Head of caudate nucleus (tissue), 42 donors: ENCODE results near the gene PSAP.

Source experiments
- DNase-seq, 42 donors: peaks; one replicate each; pipeline versions ENCODE4 v3.0.0 to v3.0.0-alpha.2; 2020 to 2021; ENCODE audit warnings: mixed read lengths in 7 of 42
- intact Hi-C: fragments of 100-400 bp; cut with DNase I; formaldehyde crosslinking; loops from one replicate; pipeline ENCODE4 v1.15.0; 2022

PSAP gene

DNA sequence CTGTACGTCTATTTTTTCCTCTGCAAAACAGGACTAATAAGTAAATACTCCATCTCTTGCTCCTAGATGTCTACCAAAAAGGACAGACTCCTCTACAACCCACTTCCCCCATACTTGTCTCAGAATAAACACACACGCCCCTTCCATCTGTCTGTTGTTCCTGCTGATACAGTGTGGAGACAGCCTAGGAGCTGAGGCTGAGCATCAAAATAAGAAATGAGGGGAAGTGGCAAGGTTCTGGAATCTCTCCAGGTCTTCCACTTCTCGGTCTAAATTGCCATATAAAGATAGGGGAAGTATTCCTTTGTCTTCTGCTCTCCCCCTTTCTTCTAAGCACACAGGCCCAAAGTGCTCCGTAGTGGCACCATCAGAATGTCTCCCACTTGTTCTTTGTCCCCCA lies 47.0 kb downstream of the PSAP start:
- intact Hi-C loops: no loop called here
- peak in 4 of 42 donors; percentile 9 to 49 (median 16) for DNase-seq

GRCh38 chr10:71802715-71803488 lies 48.1 kb downstream of the PSAP start:
- DNase-seq: no peak
- intact Hi-C loops: no loop called here

DNA sequence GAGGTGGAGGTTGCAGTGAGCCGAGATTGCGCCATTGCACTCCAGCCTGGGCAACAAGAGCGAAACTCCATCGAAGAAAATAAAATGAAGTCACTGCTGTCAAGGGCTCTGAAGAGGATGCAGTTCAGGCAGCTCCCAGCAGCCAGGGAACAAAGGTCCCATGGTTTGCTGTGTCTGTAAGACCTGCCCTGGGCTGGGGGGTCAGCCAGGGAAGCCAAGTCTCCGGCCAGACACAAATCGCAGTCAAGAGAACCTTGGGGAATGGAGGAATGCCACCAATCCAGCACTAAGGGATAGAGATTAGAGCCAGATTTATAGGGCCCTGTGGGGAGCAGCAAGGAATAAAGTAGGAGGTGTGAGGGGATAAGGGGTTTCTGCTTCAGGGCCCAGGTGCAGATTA lies 48.8 kb downstream of the PSAP start:
- intact Hi-C loops: no loop called here
- DNase-seq: no peak

DNA sequence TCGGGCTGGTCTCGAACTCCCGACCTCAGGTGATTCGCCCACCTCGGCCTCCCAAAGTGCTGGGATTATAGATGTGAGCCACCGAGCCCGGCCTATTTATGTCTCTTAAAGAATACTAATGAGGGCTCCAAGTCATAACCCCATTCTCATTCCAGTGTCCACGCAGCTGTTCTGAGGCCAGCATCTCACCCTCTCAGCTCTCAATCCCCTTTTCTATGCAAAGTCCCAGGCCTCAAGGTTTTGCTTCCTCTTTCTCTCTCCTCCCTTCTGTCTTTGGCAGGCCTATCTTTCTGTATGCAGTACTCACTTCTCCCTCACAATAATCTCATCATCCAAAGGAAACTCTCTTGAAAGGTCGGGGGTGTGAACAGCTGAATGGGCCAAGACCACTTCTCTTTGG lies 49.7 kb downstream of the PSAP start:
- intact Hi-C loops: no loop called here
- peak in 1 of 42 donors; percentile 10 for DNase-seq

DNA sequence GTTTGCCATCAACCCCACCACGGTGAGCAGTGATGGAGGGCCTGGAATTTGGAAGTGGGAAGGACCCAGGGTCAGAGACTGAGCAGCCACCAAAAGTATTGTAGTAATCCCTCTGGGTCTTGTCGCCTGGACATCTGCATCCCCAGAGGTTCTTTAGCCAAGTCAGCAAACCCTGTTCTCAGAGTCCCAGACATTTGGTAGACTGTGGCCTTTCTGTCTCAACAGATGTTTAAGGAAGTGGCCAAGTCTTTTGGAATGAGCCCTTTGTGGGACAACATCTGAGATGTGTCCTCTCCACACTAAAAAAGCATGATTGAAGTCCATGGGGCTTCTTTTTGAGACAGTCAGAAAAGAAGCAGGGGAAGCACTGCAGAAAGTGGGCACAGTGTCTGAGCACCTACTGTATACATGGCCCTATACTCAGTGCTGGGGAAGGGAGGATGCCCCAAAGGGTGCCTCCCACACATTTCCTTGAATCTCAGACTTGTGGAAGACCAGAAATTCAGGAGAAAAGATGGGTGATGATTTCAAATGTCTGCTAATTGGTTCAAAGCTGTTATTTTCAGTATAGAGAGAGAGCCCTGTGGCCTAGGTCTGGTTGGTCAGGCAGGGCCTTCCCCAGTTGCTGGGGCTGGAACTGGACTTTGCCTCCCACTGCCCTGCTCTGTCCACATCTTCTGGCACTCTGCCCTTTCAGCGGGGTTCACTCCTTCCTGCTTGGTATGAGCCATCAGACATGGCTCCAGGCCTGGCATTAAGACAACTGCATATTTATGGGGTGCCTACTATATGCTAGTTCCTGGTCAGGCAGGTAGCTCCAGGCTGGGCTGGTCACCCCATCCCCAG lies 51.2 kb downstream of the PSAP start:
- intact Hi-C loops: no loop called here
- DNase-seq: no peak

- no peak for DNase-seq
- intact Hi-C loops: no loop called here
Observed at GRCh38 chr10:71799112-71799511, 51.9 kb downstream of the PSAP start.

- no peak for DNase-seq
- intact Hi-C loops: no loop called here
Observed at GRCh38 chr10:71798308-71798624, 52.8 kb downstream of the PSAP start.

DNA sequence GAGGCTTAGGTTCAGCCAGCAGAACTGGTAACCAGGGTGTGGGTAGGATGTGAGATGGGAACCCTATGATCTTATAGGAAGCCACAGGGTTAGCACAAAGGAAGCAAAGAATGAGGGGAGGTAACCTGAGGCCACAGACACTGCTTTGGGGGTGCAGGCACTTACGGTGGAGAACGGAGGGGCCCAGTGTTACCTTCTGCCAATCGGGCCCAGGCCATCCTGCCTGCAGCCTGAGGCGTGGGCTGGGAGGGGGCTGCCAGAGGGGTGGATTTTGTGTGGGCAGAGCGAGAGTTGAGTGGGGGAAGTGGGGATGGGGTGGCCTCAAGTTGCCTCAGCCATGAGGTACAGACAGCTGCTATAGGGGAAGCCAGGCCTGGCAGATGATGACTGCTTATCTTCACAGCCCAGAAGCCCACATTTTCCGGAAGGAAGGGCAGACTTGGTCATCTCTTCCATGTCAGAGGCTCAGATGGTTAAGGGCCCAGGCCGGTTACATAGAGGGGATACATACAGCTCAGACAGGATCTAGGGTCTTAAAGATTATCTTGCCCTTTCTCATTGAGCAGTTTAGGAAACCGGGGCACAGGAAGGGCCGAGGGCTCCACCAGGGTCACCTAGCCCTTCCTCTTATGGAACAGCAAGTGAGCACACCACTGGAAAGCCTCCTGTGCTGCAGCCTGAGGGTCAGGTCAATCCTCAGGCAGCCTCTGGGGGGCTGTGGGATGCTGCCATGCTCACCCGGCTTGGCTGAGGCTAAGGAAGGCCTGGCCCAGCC lies 53.3 kb downstream of the PSAP start:
- intact Hi-C loops: no loop called here
- DNase-seq: peak in 1 of 42 donors; percentile 25

DNA sequence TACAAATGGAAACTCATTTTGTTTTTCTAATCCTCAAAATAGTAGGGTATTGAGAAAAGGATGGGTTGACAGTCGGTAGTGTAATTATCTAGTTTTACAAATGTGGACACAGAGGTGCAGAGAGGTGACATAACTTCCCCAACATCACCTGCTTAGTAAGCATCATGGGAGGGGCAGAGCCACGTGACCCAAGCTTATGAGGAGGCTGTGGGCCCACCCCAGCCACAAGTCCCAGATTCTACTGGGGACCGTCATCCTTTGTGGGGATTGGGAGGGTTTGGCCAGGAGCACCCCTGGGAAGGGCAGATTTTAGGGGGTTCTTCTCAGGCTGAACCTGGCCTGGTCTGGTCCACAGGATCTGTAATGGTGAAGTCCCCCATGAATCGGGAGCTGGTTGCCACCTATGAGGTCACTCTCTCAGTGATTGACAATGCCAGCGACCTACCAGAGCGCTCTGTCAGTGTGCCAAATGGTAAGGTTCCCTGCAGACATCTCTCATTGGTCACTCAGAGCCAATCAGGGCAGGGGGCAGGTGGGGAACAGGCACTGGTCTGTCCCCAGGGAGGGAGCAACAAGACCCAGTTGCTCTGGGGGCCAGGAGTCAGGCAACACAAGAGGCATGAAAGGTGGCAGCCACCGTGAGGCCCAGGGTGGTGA lies 54.2 kb downstream of the PSAP start:
- DNase-seq: no peak
- intact Hi-C loops: no loop called here

DNA sequence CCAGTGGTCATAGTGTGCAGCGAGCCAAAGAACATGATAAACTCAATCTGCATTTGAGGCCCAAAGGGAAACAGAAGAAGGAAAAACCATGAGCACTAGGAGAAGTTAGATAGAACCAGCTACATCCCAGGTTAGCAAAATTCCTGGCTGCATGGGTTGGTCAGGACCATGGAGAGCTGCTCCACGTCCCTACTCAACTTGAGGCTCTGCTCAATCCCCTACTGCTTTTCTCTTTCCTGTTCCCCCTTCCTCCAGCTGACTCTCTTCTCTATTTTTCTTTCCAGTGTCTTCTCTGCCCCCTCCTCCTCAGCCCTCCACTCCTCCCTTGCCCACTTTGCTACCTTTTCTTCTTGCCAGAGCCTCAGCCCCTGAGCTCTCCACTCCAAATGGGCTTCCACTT lies 55.8 kb downstream of the PSAP start:
- intact Hi-C loops: no loop called here
- no peak for DNase-seq

GRCh38 chr10:71790749-71791440 lies 60.2 kb downstream of the PSAP start:
- intact Hi-C loops: no loop called here

GRCh38 chr10:71789871-71790270 lies 61.2 kb downstream of the PSAP start:
- no peak for DNase-seq
- intact Hi-C loops: no loop called here

More at GRCh38 chr10:71790749-71791440, 60.2 kb downstream of the PSAP start:
- DNase-seq: no peak

- no peak for DNase-seq
- intact Hi-C loops: no loop called here
Observed at GRCh38 chr10:71788954-71789353, 62.1 kb downstream of the PSAP start.

DNA sequence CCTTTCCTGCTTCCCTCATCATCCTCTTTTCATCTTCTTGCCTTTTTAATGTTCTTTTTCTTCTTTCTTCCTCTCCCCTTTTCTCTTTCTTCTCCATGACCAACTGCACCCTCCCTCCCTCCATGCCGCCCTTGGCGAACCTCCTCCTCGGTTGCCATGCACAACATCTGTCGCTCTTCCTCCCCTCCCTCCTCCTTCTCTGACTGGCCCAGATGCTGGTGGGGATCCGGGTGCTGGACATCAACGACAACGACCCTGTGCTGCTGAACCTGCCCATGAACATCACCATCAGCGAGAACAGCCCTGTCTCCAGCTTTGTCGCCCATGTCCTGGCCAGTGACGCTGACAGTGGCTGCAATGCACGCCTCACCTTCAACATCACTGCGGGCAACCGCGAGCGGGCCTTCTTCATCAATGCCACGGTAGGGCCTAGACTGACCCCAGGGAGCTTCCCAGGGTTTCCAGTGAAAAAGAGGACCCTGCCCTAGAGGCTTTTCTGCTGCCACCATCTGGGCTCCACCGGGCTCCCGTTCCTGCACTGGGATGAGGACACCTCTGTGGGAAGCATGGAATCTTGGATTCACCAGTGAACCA lies 66.3 kb downstream of the PSAP start:
- no peak for DNase-seq
- intact Hi-C loops: no loop called here

DNA sequence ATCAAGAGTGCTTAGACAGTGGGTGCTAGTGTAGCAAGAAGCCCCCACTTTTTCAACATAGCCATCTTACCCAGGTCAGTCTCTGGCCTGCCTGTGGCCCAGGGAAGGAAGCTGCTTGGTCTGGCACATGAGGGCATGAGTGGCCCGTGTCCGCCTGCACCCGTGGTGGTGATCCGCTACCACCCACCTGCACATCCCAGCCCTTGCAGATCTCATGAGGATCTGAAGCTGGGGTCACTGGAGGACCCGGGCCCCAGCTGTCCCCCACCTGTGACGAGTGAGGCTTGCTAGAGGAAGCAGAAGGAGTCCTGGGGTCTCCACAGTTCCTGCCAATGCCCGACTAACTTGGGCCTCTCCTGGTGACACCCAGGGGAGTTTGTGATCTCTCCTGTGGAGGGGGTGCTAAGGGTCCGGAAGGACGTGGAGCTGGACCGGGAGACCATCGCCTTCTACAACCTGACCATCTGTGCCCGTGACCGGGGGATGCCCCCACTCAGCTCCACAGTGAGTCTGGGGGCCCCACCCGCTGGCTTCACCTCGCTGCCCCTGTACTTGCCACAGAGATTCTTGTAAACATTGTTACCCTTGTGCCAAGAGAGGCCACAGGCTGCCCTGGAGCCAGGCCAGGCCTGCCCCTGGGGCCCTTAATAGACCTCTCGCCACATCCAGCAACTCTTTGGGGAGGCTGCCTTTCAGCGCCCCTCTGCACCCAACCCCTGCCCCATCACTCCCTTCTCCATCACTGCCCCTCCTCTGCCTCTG lies 67.0 kb downstream of the PSAP start:
- DNase-seq: no peak

DNA sequence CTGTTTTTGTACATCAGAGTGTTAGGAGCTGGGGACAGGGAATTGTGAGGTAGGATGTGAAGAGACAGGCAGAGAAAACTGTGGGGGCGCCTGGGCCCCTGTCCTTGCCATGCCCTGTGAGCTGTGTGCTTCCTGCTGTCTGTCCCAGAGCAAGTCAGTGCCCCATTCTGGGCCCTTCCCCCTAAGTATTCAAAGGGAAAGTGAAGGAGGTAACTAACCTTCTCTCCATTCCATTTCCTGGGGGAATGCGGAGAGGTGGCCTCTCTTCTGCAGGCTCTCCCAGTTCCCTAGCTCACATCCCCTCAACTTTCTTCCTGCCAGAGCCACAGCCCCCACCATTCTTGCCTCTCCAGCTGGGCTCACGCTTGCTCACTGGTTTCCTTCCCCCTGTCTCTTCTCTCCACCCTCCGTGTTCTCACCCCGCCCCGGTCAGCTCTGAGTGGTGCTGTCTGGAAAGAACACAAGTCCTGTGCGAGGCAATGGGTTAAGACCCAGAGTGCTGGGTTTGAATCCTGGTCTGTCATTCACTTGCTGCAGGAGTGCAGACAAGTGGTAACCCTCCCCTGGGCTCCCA lies 68.0 kb downstream of the PSAP start:
- intact Hi-C loops: no loop called here

More for the DNA sequence above, 67.0 kb downstream of the PSAP start:
- intact Hi-C loops: no loop called here

DNA sequence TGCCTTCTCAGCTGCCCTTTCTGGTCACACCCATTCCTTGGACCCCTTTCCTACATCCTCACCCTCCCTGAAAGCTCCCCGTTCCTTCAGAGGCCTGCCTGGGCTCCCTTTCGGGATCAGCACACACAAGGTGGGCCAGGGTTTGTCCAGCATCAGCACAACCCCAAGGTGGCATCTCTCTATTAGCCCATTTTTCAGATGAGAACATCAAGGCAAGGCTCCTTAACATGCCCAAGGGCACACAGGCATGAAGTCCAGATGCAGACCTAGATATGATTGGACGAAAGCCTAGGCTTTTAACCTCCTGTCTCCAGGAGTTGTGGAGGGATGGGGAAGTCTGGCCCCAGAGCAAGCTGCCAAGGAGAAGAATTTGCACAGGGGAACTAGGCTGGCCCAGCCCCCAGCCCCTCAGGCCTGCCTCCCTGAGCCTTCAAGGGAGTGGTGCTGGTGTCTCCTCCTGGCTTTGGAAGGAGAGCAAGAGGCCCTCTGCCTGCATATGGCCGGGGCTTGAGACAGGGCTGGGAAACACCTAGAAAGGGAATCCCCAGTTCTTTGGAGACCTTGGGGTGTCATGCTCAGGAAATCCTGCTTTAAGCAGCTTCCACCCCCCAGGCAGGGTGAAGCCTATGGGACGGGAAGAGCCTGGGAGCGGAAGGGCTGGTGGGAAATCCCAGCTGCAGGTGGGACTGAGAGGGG lies 68.7 kb downstream of the PSAP start:
- no peak for DNase-seq
- intact Hi-C loops: no loop called here

More for the DNA sequence above, 68.0 kb downstream of the PSAP start:
- peak in 3 of 42 donors; percentile 26 to 40 (median 30) for DNase-seq
